Stimulated activated CD8-positive, alpha-beta memory T cell treated with anti-CD3 and anti-CD28 coated beads, Interleukin-12 subunit alpha, Interleukin-12 subunit beta, amount 100 ng/mL, for 1 hour (primary cell): Measurements from ENCODE around the gene KCNQ5.
"Not testable (repeated sequence)": the region's sequence is repeated elsewhere in the genome, so short reads cannot be mapped to it uniquely, and the experiment has no call there.

Source experiments
- DNase-seq: peaks from one replicate; pipeline ENCODE4 v3.0.0-alpha.2; 2020; ENCODE audit warnings: low read depth

KCNQ5 gene

DNA sequence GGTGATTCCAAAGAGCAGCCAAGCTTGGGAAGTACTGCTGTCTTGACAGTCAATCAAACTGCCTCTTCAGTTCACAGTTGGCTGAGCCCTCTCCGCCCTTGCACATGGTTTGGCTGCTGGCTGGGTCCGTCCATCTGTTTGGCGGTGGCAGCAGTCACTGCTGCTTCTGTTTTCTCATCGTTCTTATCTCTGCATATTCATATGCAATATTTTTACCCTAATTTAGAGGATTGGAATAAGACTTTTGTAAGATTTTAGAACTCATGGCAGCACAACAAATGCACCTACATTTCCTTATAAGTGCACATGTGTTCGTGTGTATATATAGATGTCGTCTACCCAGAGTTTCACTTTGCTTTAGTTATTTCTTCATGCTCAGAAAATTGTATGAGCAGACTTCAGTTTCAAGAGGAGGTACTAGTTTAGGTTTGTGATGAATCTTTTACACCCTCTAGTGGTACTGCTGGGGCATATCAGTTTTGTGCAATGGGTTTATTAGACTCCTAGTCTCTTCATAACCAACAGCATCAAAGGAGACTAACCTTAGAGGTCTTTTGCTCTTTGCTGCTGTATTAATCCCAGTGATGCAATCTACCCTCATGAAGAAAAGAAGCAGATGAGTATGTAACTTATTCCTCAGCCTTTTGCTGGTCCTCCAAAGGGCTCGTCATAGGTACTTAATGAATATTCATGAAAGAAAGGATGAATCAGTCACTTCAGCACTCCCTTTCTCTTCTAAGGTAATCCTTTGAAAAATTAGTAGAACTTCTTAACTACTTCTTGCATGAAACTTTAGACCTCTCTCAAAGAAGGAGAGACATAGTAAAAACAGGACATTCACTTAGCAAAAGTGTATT is 559.1 kb downstream of the KCNQ5 start:
- DNase-seq = no peak

DNA sequence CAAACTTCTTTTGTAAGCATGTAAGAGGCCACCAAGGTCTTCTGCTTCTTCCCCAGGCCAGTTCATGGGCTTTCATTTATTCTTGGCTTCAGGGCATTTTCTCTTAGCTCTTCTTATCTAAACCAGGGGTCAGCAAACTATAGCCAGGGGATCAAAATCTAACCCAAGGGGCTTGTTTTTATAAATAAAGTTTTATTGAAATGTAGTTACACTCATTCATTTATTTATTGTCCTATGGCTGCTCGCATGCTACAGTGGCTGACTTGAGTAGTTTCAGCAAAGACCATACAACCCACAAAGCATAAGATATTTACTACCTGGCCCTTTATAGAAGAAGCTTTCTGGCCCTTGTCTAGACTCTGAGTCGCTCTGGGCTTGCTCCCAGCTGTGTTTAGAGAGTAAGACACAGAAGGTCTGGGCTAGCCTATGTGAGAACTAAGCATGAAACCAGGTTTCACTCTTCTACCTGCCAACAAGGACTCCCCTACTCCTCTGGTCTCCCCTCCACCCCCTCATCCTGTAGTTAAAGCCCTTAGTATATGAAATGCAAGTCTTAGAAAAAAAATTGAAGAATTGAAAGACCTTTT is 560.2 kb downstream of the KCNQ5 start:
- no peak for DNase-seq

GRCh38 chr6:73193302-73193701 is 571.4 kb downstream of the KCNQ5 start:
- not testable (repeated sequence) for DNase-seq

DNA sequence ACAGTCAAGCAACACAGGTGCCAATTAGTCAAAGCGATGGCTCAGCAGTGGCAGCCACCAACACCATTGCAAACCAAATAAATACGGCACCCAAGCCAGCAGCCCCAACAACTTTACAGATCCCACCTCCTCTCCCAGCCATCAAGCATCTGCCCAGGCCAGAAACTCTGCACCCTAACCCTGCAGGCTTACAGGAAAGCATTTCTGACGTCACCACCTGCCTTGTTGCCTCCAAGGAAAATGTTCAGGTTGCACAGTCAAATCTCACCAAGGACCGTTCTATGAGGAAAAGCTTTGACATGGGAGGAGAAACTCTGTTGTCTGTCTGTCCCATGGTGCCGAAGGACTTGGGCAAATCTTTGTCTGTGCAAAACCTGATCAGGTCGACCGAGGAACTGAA is 572.9 kb downstream of the KCNQ5 start:
- no peak for DNase-seq

DNA sequence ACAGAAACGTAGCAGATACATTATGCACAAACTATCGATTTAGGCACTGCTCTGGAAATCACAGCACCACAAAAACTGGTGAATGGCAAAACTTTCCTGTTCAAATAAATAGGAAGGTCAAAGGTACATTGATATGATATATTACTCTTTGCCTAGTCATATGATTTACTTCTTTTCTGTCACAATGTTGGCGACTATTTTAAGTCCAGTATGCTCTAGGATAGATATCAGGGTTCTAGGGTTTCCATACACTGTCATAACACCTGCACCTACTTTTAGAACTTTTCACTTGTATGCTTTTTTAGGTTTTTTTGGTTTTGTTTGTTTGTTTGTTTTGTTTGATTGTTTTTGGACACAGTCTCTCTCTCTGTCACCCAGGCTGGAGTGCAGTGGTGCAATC is 578.4 kb downstream of the KCNQ5 start:
- DNase-seq = no peak

GRCh38 chr6:73200735-73201134 is 578.9 kb downstream of the KCNQ5 start:
- DNase-seq = no peak

GRCh38 chr6:73203098-73203497 is 581.2 kb downstream of the KCNQ5 start:
- no peak for DNase-seq

GRCh38 chr6:73204252-73204651 is 582.4 kb downstream of the KCNQ5 start:
- DNase-seq = no peak

DNA sequence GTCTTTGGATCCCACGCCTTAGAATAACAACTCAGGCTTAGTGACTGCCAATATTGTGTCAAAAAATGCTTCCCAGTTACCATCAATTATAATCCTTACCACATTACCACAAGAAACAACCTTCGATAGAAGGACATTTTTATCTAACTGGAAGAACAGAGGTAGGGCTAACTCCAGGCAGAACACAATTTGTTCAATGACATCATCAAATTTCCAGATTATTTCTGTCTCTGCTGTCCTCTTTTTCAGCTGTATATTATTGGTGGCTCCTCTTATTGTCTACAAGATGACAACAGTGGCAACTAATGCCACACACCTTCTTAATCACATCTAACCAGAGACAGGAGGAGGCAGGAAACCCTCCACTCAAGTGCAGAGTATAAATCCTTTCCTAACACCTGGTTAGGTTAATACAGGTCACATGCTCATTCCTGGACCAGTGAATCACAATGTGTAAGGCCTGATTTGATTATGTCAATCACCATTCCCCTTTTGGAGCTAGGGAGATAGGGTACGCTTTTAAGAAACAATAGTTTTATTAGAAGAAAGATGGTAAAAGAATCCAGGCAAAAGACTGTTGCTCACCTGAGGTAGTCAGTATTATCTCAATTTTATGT is 585.5 kb downstream of the KCNQ5 start:
- no peak for DNase-seq

GRCh38 chr6:73209117-73209516 is 587.3 kb downstream of the KCNQ5 start:
- DNase-seq = no peak

DNA sequence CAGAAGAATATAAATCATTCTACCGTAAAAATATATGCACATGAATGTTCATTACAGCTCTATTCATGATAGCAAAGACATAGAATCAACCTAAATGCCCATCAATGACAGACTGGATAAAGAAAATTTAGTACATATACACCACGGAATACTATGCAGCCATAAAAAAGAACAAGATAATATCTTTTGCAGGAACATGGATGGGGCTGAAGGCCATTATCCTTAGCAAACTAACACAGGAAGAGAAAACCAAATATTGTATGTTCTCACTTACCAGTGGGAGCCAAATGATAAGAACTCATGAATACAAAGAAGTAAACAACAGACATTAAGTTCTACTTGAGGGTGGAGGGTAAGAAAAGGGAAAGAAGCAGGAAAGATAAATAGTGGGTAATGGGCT is 595.0 kb downstream of the KCNQ5 start:
- no peak for DNase-seq

DNA sequence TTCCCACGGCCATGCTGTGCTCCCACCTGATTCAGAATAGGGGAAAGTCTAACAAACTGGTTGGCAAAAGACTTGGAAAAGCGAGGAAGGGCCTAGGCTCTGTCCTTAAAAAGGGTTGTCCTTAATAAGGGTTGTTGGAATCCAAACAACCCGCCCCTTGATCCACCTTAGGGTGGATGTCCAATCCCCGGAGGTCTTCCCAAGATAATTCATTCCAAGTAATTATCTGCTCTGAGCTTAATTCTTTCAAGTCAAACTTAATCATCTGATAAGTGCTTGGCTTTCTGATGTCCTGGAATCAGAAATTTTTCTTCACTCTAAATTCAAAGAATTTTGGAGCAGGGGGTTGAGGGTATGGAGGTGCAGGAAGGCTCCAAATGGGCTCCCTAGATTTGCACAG is 603.5 kb downstream of the KCNQ5 start, which contains the start of gene KHDC1L:
Gene KHDC1L, minus strand, starts transcription at position 101 of the 400 bp plus-strand sequence. Its CDS starts 88 bp downstream, at position 13.
- no peak for DNase-seq

DNA sequence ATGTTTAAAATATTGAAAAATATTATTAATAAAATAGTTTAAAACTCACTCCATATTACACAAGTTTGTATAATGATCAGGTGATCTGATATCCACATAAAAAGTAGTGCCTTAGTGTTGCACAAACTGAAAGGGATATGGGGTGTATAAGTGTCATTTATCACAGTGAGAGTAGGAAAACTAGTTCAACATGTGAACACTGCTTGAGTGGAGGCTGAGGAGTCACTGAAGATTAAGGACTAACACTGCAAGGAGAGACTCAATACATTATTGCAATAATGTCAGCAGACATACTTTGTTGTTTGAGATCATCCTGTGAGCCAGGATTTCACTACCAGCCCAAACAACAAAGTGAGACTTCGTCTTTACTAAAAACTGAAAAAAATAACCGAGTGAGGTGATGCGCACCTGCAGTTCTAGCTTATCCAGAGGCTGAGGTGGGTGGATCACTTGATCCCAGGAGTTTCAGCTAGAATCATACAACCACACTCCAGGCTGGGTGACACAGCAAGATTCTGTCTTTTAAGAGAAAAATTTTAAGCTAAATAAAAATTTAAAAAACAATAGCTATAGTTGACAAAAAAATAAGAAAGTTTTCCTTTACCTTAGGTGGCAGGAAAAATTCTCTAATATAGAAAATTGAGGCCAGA is 605.9 kb downstream of the KCNQ5 start:
- no peak for DNase-seq

- DNase-seq = no peak
These were observed 610.1 kb downstream of the KCNQ5 start for GRCh38 chr6:73231986-73232391.

GRCh38 chr6:73233048-73233447 is 611.2 kb downstream of the KCNQ5 start:
- DNase-seq = no peak

DNA sequence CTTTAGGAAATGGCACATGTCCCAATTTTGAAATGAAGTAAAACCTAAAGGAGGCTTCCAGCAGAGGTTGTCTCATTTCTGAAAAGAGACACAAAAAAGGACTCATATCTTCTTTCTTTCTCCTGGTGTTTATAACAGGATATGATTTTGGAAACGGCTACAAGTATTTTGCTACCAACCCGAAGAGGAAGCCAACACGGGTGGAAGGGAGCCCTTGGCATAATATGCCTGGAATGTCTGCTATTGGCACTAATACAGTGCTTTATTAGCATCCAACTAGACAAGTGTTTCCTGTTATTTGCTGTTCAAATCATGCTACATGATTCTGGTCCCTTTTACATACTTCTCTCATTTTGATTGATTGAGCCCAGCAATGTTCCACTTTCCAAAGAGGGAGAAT is 612.1 kb downstream of the KCNQ5 start:
- DNase-seq = not testable (repeated sequence)

DNA sequence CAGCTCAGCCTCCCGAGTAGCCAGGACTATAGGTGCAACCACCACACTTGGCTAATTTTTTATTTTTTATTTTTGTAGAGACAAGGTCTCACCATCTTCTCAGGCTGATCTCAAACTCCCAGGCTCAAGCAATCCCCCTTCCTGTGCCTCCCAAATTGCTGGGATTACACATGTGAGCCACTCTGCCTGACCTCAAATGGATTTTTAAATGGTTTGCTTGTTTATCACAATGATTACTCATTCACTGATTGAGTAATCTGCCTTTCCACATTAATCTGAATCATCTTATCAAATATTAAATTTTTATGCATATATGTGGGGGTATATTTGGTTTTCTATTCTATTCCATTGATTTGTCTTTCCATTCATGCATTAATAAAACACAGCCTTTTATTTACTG is 612.9 kb downstream of the KCNQ5 start:
- no peak for DNase-seq

GRCh38 chr6:73236144-73236750 is 614.4 kb downstream of the KCNQ5 start:
- no peak for DNase-seq

DNA sequence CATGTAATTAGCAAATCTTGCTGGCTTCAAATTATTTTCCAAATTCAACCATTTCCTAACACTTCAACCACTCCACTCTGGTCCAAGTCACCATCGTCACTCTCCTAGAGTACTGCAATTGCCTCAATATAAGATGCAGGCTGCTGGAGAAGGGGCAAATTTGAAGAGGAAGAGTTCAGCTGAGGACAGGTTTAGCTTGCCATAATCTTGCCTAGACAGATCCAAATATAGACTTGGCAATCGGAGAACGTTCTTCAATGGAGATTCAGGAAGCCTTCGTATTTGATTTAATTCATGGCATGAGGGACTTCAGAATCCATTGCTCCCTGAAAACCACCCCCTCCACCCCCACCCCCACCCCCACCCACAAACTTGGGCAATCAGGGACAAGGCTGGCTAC is 618.9 kb downstream of the KCNQ5 start:
- DNase-seq = no peak

- DNase-seq = no peak
These were observed 620.1 kb downstream of the KCNQ5 start for GRCh38 chr6:73242001-73242400.
